Right lobe of liver (tissue), 4 donors: ENCODE results near the gene TPPP.
"Not testable (repeated sequence)": the region's sequence is repeated elsewhere in the genome, so short reads cannot be mapped to it uniquely, and the experiment has no call there.

Experiments used
- POLR2A ChIP-seq: fragments of 450-650 bp; IDR thresholded peaks from one replicate; pipeline ENCODE4 v1.6.1; 2017; ENCODE audit warnings: antibody characterized with exemption, mild to moderate bottlenecking
- TF ChIP-seq, protein P1 (sequence below), 4 donors: fragments of 200-600 bp in 3 of 4; fragments of 450-650 bp in 1 of 4; IDR thresholded peaks; one replicate each; pipeline versions ENCODE4 v1.5.1 to v1.8.0; 2016 to 2022; ENCODE audit warnings: antibody characterized with exemption in 4 of 4, mild to moderate bottlenecking in 2 of 4
- donor health status: DM: no; HTN: no; CAD: no.
- donor health status: DM: no; HTN: no; CAD: no.
- donor health status: DM: no; HTN: yes; CAD: no.

DNA sequence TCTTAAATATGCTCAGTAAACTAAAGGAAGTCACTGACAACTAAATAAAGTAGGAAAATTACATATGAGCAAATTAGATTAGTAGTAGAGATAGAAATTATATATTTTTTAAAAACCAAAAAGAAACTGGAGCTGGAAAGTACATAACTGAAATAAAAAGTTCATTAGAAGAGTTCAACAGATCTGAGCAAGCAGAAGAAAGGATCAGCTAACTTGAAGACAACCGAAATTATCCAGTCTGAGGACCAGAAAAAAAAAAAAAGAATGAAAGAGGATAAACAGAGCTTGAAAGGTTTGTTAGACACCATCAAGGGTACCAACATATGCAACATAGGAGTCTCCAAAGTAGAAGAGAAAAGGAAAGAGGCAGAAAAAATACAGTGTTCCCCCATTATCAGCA, 26.2 kb upstream of the TPPP start:
- TF ChIP-seq, protein P1, sequence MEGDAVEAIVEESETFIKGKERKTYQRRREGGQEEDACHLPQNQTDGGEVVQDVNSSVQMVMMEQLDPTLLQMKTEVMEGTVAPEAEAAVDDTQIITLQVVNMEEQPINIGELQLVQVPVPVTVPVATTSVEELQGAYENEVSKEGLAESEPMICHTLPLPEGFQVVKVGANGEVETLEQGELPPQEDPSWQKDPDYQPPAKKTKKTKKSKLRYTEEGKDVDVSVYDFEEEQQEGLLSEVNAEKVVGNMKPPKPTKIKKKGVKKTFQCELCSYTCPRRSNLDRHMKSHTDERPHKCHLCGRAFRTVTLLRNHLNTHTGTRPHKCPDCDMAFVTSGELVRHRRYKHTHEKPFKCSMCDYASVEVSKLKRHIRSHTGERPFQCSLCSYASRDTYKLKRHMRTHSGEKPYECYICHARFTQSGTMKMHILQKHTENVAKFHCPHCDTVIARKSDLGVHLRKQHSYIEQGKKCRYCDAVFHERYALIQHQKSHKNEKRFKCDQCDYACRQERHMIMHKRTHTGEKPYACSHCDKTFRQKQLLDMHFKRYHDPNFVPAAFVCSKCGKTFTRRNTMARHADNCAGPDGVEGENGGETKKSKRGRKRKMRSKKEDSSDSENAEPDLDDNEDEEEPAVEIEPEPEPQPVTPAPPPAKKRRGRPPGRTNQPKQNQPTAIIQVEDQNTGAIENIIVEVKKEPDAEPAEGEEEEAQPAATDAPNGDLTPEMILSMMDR (IDR thresholded peaks at IDR 0.05): not testable (repeated sequence)
- TF ChIP-seq POLR2A: not testable (repeated sequence)
